H9 (cell line): ENCODE results near the gene USF3. TPM values are rescaled to one million over a fixed set of nuclear protein-coding genes. Genes with fewer than 3 reads are reported as not detected.

Experiments
- DNase-seq: peaks from one replicate; pipeline ENCODE4 v3.0.0-alpha.2; 2017
- H2AFZ ChIP-seq: one replicate; pipeline ENCODE4 v1.6.1; 2013; ENCODE audit warnings: mild to moderate bottlenecking, low read length, control low read depth, moderate library complexity
- H2AK5ac ChIP-seq: 2 replicates; pipeline ENCODE4 v1.6.1; 2013; ENCODE audit warnings: low read length, control low read depth, mixed read lengths; ENCODE audit not compliant: insufficient read length
- H2BK120ac ChIP-seq: one replicate; pipeline ENCODE4 v1.6.1; 2013; ENCODE audit warnings: low read depth, mild to moderate bottlenecking, low read length, control low read depth, inconsistent platforms; ENCODE audit not compliant: poor library complexity, severe bottlenecking
- H2BK12ac ChIP-seq: 2 replicates; pipeline ENCODE4 v1.6.1; 2013; ENCODE audit warnings: low read length, control low read depth, mixed read lengths, low read depth; ENCODE audit not compliant: insufficient read length
- H2BK15ac ChIP-seq: 2 replicates; pipeline ENCODE4 v1.6.1; 2013; ENCODE audit warnings: low read depth, low read length, control low read depth
- H2BK20ac ChIP-seq: one replicate; pipeline ENCODE4 v1.6.1; 2013; ENCODE audit warnings: low read depth, mild to moderate bottlenecking, low read length, control low read depth, inconsistent platforms; ENCODE audit not compliant: poor library complexity, severe bottlenecking
- H2BK5ac ChIP-seq: 2 replicates; pipeline ENCODE4 v1.6.1; 2013; ENCODE audit warnings: low read length, control low read depth, mixed read lengths; ENCODE audit not compliant: insufficient read length
- H3K14ac ChIP-seq: 2 replicates; pipeline ENCODE4 v1.6.1; 2013; ENCODE audit warnings: low read length, control low read depth; ENCODE audit not compliant: insufficient read depth
- H3K18ac ChIP-seq: 2 replicates; pipeline ENCODE4 v1.6.1; 2013; ENCODE audit warnings: low read depth, mild to moderate bottlenecking, mixed read lengths, low read length, control low read depth; ENCODE audit not compliant: insufficient read length
- H3K23ac ChIP-seq: 2 replicates; pipeline ENCODE4 v1.6.1; 2013; ENCODE audit warnings: low read length, control low read depth, mixed read lengths, low read depth; ENCODE audit not compliant: insufficient read length
- H3K23me2 ChIP-seq: 2 replicates; pipeline ENCODE4 v1.6.1; 2013; ENCODE audit warnings: low read depth, mild to moderate bottlenecking, mixed read lengths, low read length, control low read depth; ENCODE audit not compliant: insufficient read length, poor library complexity, severe bottlenecking
- H3K27ac ChIP-seq: 2 replicates; pipeline ENCODE4 v1.5.1; 2013; ENCODE audit warnings: low read length, control low read depth, mixed read lengths, low read depth; ENCODE audit not compliant: insufficient read length
- H3K27me3 ChIP-seq: 2 replicates; pipeline ENCODE4 v1.6.1; 2013; ENCODE audit warnings: low read length, control low read depth, inconsistent platforms; ENCODE audit not compliant: insufficient read depth
- H3K4ac ChIP-seq: 2 replicates; pipeline ENCODE4 v1.6.1; 2013; ENCODE audit warnings: low read depth, mild to moderate bottlenecking, control low read depth, inconsistent platforms, low read length, moderate library complexity
- H3K4me1 ChIP-seq: 2 replicates; pipeline ENCODE4 v1.6.1; 2013; ENCODE audit warnings: low read length, control low read depth, inconsistent platforms; ENCODE audit not compliant: insufficient read depth
- H3K4me2 ChIP-seq: 2 replicates; pipeline ENCODE4 v1.6.1; 2013; ENCODE audit warnings: low read length, control low read depth, mixed read lengths; ENCODE audit not compliant: insufficient read length, insufficient read depth
- H3K56ac ChIP-seq: 2 replicates; pipeline ENCODE4 v1.6.1; 2013; ENCODE audit warnings: low read depth, mild to moderate bottlenecking, mixed read lengths, low read length, control low read depth; ENCODE audit not compliant: insufficient read length
- H3K79me1 ChIP-seq: 2 replicates; pipeline ENCODE4 v1.6.1; 2013; ENCODE audit warnings: low read depth, mild to moderate bottlenecking, moderate library complexity, low read length, control low read depth, inconsistent platforms; ENCODE audit not compliant: insufficient read depth, poor library complexity, severe bottlenecking
- H3K79me2 ChIP-seq: 2 replicates; pipeline ENCODE4 v1.6.1; 2013; ENCODE audit warnings: low read length, control low read depth, inconsistent platforms; ENCODE audit not compliant: insufficient read depth
- H3K9ac ChIP-seq: 2 replicates; pipeline ENCODE4 v1.6.1; 2013; ENCODE audit warnings: low read length, control low read depth, mixed read lengths; ENCODE audit not compliant: insufficient read length; ENCODE audit errors: extremely low read depth
- H3K9me3 ChIP-seq: one replicate; pipeline ENCODE4 v1.6.1; 2013; ENCODE audit warnings: low read depth, low read length, inconsistent platforms; ENCODE audit not compliant: control insufficient read depth
- H3T11ph ChIP-seq: one replicate; pipeline ENCODE4 v1.6.1; 2013; ENCODE audit warnings: mild to moderate bottlenecking, low read length, control low read depth, inconsistent platforms
- H4K20me1 ChIP-seq: one replicate; pipeline ENCODE4 v1.6.1; 2013; ENCODE audit not compliant: control insufficient read depth, insufficient read length, insufficient read depth
- H4K5ac ChIP-seq: 2 replicates; pipeline ENCODE4 v1.6.1; 2013; ENCODE audit warnings: low read depth, mild to moderate bottlenecking, mixed read lengths, low read length, control low read depth; ENCODE audit not compliant: insufficient read length
- H4K8ac ChIP-seq: replicated peaks from 2 replicates; pipeline ENCODE4 v1.6.1; 2013; ENCODE audit warnings: low read length, control low read depth, mixed read lengths, low read depth; ENCODE audit not compliant: insufficient read length
- H4K91ac ChIP-seq: 2 replicates; pipeline ENCODE4 v1.6.1; 2013; ENCODE audit warnings: low read depth, mild to moderate bottlenecking, moderate library complexity, mixed read lengths, low read length, control low read depth; ENCODE audit not compliant: insufficient read length
- H3K27ac Mint-ChIP-seq, 3 experiments: 2 replicates in 2 of 3; 3 replicates in 1 of 3; pipeline ENCODE4 v1.8.0; 2020 to 2021; ENCODE audit warnings: mixed read lengths in 3 of 3, mild to moderate bottlenecking in 1 of 3, moderate library complexity in 1 of 3
- H3K27me3 Mint-ChIP-seq: 2 replicates; pipeline ENCODE4 v1.8.0; 2021; ENCODE audit warnings: low read depth, mild to moderate bottlenecking, moderate library complexity, mixed read lengths
- H3K36me3 Mint-ChIP-seq, 3 experiments: 2 replicates in 2 of 3; 3 replicates in 1 of 3; pipeline ENCODE4 v1.8.0; 2020 to 2021; ENCODE audit warnings: low read depth in 3 of 3, mixed read lengths in 3 of 3; ENCODE audit not compliant: insufficient read depth in 1 of 3
- H3K4me1 Mint-ChIP-seq, 2 experiments: 2 replicates each; pipeline ENCODE4 v1.8.0; 2020; ENCODE audit warnings: mixed read lengths in 2 of 2
- H3K4me3 Mint-ChIP-seq, 2 experiments: 2 replicates in 1 of 2; 3 replicates in 1 of 2; pipeline ENCODE4 v1.8.0; 2020 to 2021; ENCODE audit warnings: mild to moderate bottlenecking in 2 of 2, mixed read lengths in 2 of 2, moderate library complexity in 1 of 2
- H3K9me3 Mint-ChIP-seq, 2 experiments: 2 replicates in 1 of 2; 3 replicates in 1 of 2; pipeline ENCODE4 v1.8.0; 2020; ENCODE audit warnings: mild to moderate bottlenecking in 2 of 2, mixed read lengths in 2 of 2, moderate library complexity in 1 of 2
- WGBS: extraction: QIAGEN DNeasy Blood & Tissue Kit; methylation state at CpG from one replicate; pipeline ENCODE4 v1.1.7; 2013; ENCODE audit warnings: missing lambda C conversion rate, low lambda C conversion rate, mixed read lengths; ENCODE audit not compliant: insufficient read length; ENCODE audit errors: extremely low coverage; 5-methylcytosine and 5-hydroxymethylcytosine counted together
- total RNA-seq: library from RNA; stranded (reverse); gene quantifications from 2 replicates; pipeline ENCODE4 v1.2.1, GENCODE V29; 2021
- TF ChIP-seq, protein P1 (sequence below): fragments of 200-600 bp; sonication (generic); conservative IDR thresholded peaks from 3 replicates; pipeline ENCODE4 v1.8.0; 2021; ENCODE audit warnings: antibody characterized with exemption, mild to moderate bottlenecking

USF3 gene
- total RNA-seq, 1 experiment from 2014 or later: 13.8 TPM

DNA sequence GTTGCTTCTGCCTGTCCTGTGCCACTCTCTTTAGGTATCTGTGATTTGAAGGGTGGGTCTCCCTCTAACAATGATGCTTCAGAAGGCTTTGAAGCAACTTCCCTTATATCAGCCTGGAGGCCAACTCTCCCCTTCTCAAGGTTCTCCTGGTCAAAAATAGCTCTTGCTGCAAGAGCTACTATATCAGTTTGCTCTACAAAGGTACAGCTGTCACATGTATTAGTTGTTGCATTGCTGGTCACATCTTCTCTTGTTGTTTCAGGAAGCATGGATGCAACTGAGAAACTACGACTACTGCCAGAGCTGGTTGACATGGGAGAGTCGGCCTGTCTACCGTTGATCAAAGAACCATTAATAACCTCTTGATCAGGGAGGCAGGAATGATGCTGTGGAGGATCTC lies 38.3 kb downstream of the USF3 start:
- no peak overlapping the region for H3K4ac ChIP-seq
- H3K23ac ChIP-seq: no peak overlapping the region
- Mint-ChIP-seq H3K4me3 (no peak overlapping the region), H3K9me3 (no peaks in the 10 kb centered on the region), H3K27me3 (no peaks in the 10 kb centered on the region), H3K27ac (no peak overlapping the region), H3K36me3 (peaks cover 10 to 37% (median 27%) of the 10 kb centered on the region in 3 experiments), H3K4me1 (peaks cover under 1 to 1% of the 10 kb centered on the region in 2 experiments; a peak in 2 of 4 replicates)
- H3K14ac ChIP-seq: no peak overlapping the region
- no peak overlapping the region for H2BK120ac ChIP-seq
- no peak overlapping the region for H3K18ac ChIP-seq
- no peaks in the 10 kb centered on the region for H4K20me1 ChIP-seq
- no peak overlapping the region for H3K27ac ChIP-seq
- no peak overlapping the region for H3T11ph ChIP-seq
- H3K4me1 ChIP-seq: no peaks in the 10 kb centered on the region
- no peaks in the 10 kb centered on the region for H3K27me3 ChIP-seq
- no peak overlapping the region for H3K56ac ChIP-seq
- no peak overlapping the region for H4K5ac ChIP-seq
- no peak overlapping the region for H2BK5ac ChIP-seq
- no peak overlapping the region for H2BK12ac ChIP-seq
- TF ChIP-seq, protein P1, sequence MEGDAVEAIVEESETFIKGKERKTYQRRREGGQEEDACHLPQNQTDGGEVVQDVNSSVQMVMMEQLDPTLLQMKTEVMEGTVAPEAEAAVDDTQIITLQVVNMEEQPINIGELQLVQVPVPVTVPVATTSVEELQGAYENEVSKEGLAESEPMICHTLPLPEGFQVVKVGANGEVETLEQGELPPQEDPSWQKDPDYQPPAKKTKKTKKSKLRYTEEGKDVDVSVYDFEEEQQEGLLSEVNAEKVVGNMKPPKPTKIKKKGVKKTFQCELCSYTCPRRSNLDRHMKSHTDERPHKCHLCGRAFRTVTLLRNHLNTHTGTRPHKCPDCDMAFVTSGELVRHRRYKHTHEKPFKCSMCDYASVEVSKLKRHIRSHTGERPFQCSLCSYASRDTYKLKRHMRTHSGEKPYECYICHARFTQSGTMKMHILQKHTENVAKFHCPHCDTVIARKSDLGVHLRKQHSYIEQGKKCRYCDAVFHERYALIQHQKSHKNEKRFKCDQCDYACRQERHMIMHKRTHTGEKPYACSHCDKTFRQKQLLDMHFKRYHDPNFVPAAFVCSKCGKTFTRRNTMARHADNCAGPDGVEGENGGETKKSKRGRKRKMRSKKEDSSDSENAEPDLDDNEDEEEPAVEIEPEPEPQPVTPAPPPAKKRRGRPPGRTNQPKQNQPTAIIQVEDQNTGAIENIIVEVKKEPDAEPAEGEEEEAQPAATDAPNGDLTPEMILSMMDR: no peak
- DNase-seq: no peak
- no peaks in the 10 kb centered on the region for H3K79me2 ChIP-seq
- H2AFZ ChIP-seq: no peak overlapping the region
- no peak overlapping the region for H3K9ac ChIP-seq
- no peak overlapping the region for H2BK15ac ChIP-seq
- H3K9me3 ChIP-seq: no peaks in the 10 kb centered on the region
- H3K23me2 ChIP-seq: no peaks in the 10 kb centered on the region
- H4K91ac ChIP-seq: no peak overlapping the region
- H3K79me1 ChIP-seq: no peaks in the 10 kb centered on the region
- H2BK20ac ChIP-seq: no peak overlapping the region
- no CpG with 5 or more reads among the region's 3 CpGs for WGBS
- no peak overlapping the region for H4K8ac ChIP-seq
- H2AK5ac ChIP-seq: no peak overlapping the region
- no peak overlapping the region for H3K4me2 ChIP-seq
